MCF 10A (cell line): Measurements from ENCODE around the gene GDF2. TPM values are rescaled to one million over a fixed set of nuclear protein-coding genes. Genes with fewer than 3 reads are reported as not detected.
A peak's percentile ranks its signal among the peaks of the same experiment; 100 is the strongest.

Experiments used
- BruUV-seq: library from RNA; stranded (reverse); fragments of 400-500 nt; replicated peaks from 2 replicates; lab custom pipeline; 2021; lab: Mats Ljungman, UMichigan
- CTCF ChIA-PET: fragments of 300-600 bp; sonication (Branson Sonifier 250); formaldehyde crosslinking; extraction: SDS; loops from one replicate; lab custom pipeline; 2021; ENCODE audit warnings: antibody characterized with exemption, inconsistent platforms; lab: Yijun Ruan, JAX
- POLR2A ChIA-PET: fragments of 300-600, 350-650 bp; sonication (Branson Sonifier 250); formaldehyde crosslinking; extraction: SDS; loops from one replicate; lab custom pipeline; 2020; ENCODE audit warnings: antibody characterized with exemption, inconsistent platforms; lab: Yijun Ruan, JAX
- DNase-seq: peaks from one replicate; pipeline ENCODE4 v3.0.0-alpha.2; 2018; ENCODE audit not compliant: unreplicated experiment
- H3K27ac Mint-ChIP-seq: one replicate; pipeline ENCODE4 v1.8.0; 2022; ENCODE audit warnings: mild to moderate bottlenecking, low read depth, mixed read lengths; ENCODE audit not compliant: unreplicated experiment
- H3K27me3 Mint-ChIP-seq: one replicate; pipeline ENCODE4 v1.8.0; 2022; ENCODE audit warnings: mixed read lengths; ENCODE audit not compliant: insufficient read depth, unreplicated experiment
- H3K36me3 Mint-ChIP-seq: one replicate; pipeline ENCODE4 v1.8.0; 2022; ENCODE audit warnings: mild to moderate bottlenecking, moderate library complexity, mixed read lengths; ENCODE audit not compliant: insufficient read depth, unreplicated experiment
- H3K4me1 Mint-ChIP-seq: one replicate; pipeline ENCODE4 v1.8.0; 2022; ENCODE audit warnings: mixed read lengths; ENCODE audit not compliant: insufficient read depth, unreplicated experiment
- H3K4me3 Mint-ChIP-seq: one replicate; pipeline ENCODE4 v1.8.0; 2022; ENCODE audit warnings: mild to moderate bottlenecking, moderate library complexity, mixed read lengths; ENCODE audit not compliant: unreplicated experiment
- H3K9me3 Mint-ChIP-seq: one replicate; pipeline ENCODE4 v1.8.0; 2022; ENCODE audit warnings: mixed read lengths; ENCODE audit not compliant: unreplicated experiment
- intact Hi-C: fragments of 100-400 bp; cut with micrococcal nuclease; formaldehyde crosslinking; loops from 2 replicates; pipeline ENCODE4 v1.14.1; 2022
- total RNA-seq: library from RNA; stranded (reverse); gene quantifications from 2 replicates; pipeline ENCODE4 v1.2.3, GENCODE V29; 2022
- TF ChIP-seq, protein P1 (sequence below): fragments of 200-600 bp; IDR thresholded peaks from one replicate; pipeline ENCODE4 v1.8.0; 2022; ENCODE audit warnings: antibody characterized with exemption, mild to moderate bottlenecking; ENCODE audit not compliant: unreplicated experiment

The GDF2 gene
- total RNA-seq, 1 experiment from 2014 or later: not detected

GRCh38 chr10:47285381-47286115, 36.7 kb upstream of the GDF2 start:
- TF ChIP-seq, protein P1, sequence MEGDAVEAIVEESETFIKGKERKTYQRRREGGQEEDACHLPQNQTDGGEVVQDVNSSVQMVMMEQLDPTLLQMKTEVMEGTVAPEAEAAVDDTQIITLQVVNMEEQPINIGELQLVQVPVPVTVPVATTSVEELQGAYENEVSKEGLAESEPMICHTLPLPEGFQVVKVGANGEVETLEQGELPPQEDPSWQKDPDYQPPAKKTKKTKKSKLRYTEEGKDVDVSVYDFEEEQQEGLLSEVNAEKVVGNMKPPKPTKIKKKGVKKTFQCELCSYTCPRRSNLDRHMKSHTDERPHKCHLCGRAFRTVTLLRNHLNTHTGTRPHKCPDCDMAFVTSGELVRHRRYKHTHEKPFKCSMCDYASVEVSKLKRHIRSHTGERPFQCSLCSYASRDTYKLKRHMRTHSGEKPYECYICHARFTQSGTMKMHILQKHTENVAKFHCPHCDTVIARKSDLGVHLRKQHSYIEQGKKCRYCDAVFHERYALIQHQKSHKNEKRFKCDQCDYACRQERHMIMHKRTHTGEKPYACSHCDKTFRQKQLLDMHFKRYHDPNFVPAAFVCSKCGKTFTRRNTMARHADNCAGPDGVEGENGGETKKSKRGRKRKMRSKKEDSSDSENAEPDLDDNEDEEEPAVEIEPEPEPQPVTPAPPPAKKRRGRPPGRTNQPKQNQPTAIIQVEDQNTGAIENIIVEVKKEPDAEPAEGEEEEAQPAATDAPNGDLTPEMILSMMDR: no peak
- H3K4me1 Mint-ChIP-seq: no peaks in the 10 kb centered on the region
- no TSS peak for BruUV-seq
- no peaks in the 10 kb centered on the region for H3K36me3 Mint-ChIP-seq
- intact Hi-C loops: no loop called here
- H3K4me3 Mint-ChIP-seq: no peak overlapping the region
- no peak for DNase-seq
- ChIA-PET CTCF (interaction anchor here (0.9 to 1.9 kb wide), 4 partner anchors 189 to 292 kb away, joined by 3 to 5 read pairs (median 4); no protein-coding TSS in a partner anchor), POLR2A (no interaction called here)
- peaks cover 28% of the 10 kb centered on the region for H3K27me3 Mint-ChIP-seq
- H3K27ac Mint-ChIP-seq: no peak overlapping the region
- no peaks in the 10 kb centered on the region for H3K9me3 Mint-ChIP-seq

DNA sequence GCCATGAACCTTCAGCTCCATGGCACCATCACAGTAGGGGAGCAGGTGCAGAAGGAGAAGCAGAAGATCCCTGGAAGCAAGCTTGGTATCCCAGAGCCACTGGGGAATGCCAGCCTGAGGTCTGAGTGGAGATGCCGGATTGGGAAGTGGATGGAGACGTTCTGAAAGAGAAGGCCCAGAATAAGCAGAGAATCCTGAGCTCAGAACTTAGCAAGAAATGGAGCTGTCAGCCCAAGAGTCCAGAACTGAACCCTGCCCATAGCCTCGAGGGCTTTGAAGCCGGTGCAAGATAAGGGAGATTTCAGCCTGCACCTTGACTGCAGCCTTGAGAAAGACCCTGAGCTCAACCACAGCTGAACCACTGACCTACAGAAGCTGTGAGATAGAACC, 36.1 kb upstream of the GDF2 start:
- intact Hi-C loops: no loop called here
- no TSS peak for BruUV-seq
- H3K36me3 Mint-ChIP-seq: no peaks in the 10 kb centered on the region
- H3K4me1 Mint-ChIP-seq: no peaks in the 10 kb centered on the region
- no peak overlapping the region for H3K27ac Mint-ChIP-seq
- no peak overlapping the region for H3K4me3 Mint-ChIP-seq
- DNase-seq: no peak
- TF ChIP-seq, protein P1: no peak
- ChIA-PET POLR2A (no interaction called here), CTCF (interaction anchor here (1.2 to 1.9 kb wide), 3 partner anchors 12 to 262 kb away, joined by 3 to 5 read pairs (median 4); no protein-coding TSS in a partner anchor)
- no peaks in the 10 kb centered on the region for H3K9me3 Mint-ChIP-seq
- peaks cover 27% of the 10 kb centered on the region for H3K27me3 Mint-ChIP-seq

DNA sequence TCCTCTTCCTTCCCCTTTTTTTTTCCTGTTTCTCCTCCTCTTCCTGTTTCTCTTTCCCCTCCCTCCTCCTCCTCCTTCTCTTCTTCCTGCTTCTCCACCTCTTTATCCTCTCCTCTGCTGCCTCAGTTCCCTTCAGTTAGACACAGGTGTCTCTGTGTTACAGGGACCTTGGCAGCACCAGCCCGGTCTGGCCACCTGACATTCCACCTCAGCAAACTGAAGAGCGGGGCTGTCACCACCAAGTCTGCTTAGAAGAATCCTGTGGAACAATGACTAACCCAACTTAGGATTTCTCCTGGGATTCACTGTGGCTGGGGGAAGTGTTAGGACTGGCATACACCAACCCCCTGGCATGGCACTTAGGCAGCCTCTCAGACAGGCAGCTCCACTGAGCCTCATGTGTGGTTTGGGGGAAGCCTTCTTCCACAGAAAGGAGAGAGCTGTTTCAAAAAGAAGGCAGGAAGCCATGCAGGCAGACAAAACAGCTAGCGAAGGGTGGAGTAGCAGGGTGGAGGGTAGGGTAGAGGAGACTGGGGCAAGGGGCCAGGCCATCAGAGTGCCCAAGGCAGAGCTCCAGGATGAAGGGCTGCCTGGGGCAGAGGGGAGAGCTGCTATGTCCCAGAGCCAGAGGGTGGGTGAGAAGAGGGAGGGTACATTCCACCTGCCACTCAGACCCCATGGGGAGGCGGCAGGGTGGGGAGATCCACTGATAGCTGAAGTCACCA, 35.5 kb upstream of the GDF2 start:
- Mint-ChIP-seq H3K4me1 (no peaks in the 10 kb centered on the region), H3K27ac (no peak overlapping the region), H3K36me3 (peaks cover under 1% of the 10 kb centered on the region), H3K27me3 (peaks cover 20% of the 10 kb centered on the region), H3K9me3 (no peaks in the 10 kb centered on the region), H3K4me3 (no peak overlapping the region)
- intact Hi-C loops: no loop called here
- POLR2A ChIA-PET: no interaction called here
- TF ChIP-seq, protein P1: no peak
- CTCF ChIA-PET: interaction anchor here (1.2 to 1.9 kb wide), 4 partner anchors 11 to 262 kb away, joined by 3 to 7 read pairs (median 4); no protein-coding TSS in a partner anchor
- no peak for DNase-seq
- no TSS peak for BruUV-seq

DNA sequence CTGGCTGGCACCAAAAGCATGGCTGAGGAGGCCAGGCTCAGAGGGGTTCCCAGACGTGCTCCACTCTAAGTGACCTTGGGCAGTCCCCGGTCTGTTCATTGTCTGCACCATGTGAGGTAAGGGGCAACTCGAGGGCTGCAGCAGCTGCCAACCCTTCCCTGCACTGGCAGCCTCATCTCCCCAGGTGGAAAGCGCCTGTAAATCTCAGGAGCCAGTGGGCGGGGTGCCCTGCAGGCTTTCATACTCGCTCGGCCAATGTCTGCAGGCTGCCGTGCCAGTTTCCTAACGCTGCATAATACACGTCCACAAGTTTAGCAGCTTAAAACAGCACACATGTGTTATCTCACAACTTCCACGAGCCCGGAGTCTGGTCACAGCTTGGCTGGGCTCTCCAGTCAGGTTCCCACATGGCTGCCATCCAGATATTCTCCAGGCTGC, 34.9 kb upstream of the GDF2 start:
- POLR2A ChIA-PET: no interaction called here
- no peak overlapping the region for H3K27ac Mint-ChIP-seq
- H3K4me3 Mint-ChIP-seq: no peak overlapping the region
- H3K27me3 Mint-ChIP-seq: peaks cover 14% of the 10 kb centered on the region
- TF ChIP-seq, protein P1: no peak
- H3K9me3 Mint-ChIP-seq: no peaks in the 10 kb centered on the region
- intact Hi-C loops: no loop called here
- BruUV-seq: no TSS peak
- CTCF ChIA-PET: interaction anchor here (0.7 to 1.2 kb wide), 3 partner anchors 11 to 296 kb away, joined by 3 to 7 read pairs (median 4); no protein-coding TSS in a partner anchor
- H3K36me3 Mint-ChIP-seq: peaks cover 5% of the 10 kb centered on the region
- H3K4me1 Mint-ChIP-seq: no peaks in the 10 kb centered on the region
- DNase-seq: peak; percentile 3
